Right lobe of liver (tissue), 6 donors: ENCODE data around the gene SNAP25. TPM values are rescaled to one million over a fixed set of nuclear protein-coding genes. Genes with fewer than 3 reads are reported as not detected.

Experiments
- ATAC-seq, 4 donors: fragments of 200-7000 bp; cut with Tn5 transposase; one replicate each; pipeline ENCODE4 v1.9.1; 2020; ENCODE audit warnings: mild to moderate bottlenecking in 4 of 4, moderate library complexity in 4 of 4
- DNase-seq, 3 donors: peaks; one replicate each; pipeline ENCODE4 v3.0.0-alpha.2; 2020
- H3K27ac ChIP-seq, 3 donors: fragments of 200-600 bp; one replicate each; pipeline ENCODE4 v1.8.0; 2022
- H3K27me3 ChIP-seq, 2 donors: fragments of 200-600 bp; one replicate each; pipeline ENCODE4 v1.8.0; 2022
- H3K36me3 ChIP-seq, 4 donors: fragments of 200-600 bp; sonication (generic) in 1 of 4; one replicate each; pipeline versions ENCODE4 v1.5.1 to v1.8.0; 2017 to 2022; ENCODE audit warnings: control low read depth in 1 of 4
- H3K4me1 ChIP-seq, 4 donors: fragments of 200-600 bp; sonication (generic) in 1 of 4; one replicate each; pipeline versions ENCODE4 v1.5.1 to v1.8.0; 2017 to 2022; ENCODE audit warnings: control low read depth in 1 of 4
- H3K4me3 ChIP-seq, 3 donors: fragments of 200-600 bp; one replicate each; pipeline ENCODE4 v1.8.0; 2022
- H3K9me3 ChIP-seq, 4 donors: fragments of 200-600 bp; sonication (generic) in 1 of 4; one replicate each; pipeline versions ENCODE4 v1.5.1 to v1.8.0; 2017 to 2022; ENCODE audit warnings: control low read depth in 1 of 4
- CTCF ChIP-seq, 4 donors: fragments of 200-600 bp in 3 of 4; fragments of 450-650 bp in 1 of 4; IDR thresholded peaks; one replicate each; pipeline versions ENCODE4 v1.5.1 to v1.8.0; 2016 to 2022; ENCODE audit warnings: antibody characterized with exemption in 4 of 4, mild to moderate bottlenecking in 2 of 4
- POLR2A ChIP-seq: fragments of 450-650 bp; IDR thresholded peaks from one replicate; pipeline ENCODE4 v1.6.1; 2017; ENCODE audit warnings: antibody characterized with exemption, mild to moderate bottlenecking
- WGBS: methylation state at CpG from one replicate; pipeline ENCODE4 v1.1.6; 2018; ENCODE audit warnings: low coverage, low lambda C conversion rate; ENCODE audit not compliant: insufficient coverage; ENCODE audit errors: missing lambda C conversion rate; 5-methylcytosine and 5-hydroxymethylcytosine counted together
- intact Hi-C, 2 donors: fragments of 100-400 bp; cut with DNase I; formaldehyde crosslinking; loops; one replicate each; pipeline versions ENCODE4 v1.11.2 to v1.14.1; 2022
- total RNA-seq, 6 experiments: library from RNA; depleted of rRNA in 2 of 6; stranded (reverse); fragments of >200 nt in 2 of 6; fragmentation: NEBNext Ultra II Directional in 3 of 6; extraction: Animal tissue kit (Norgen Biotek cat#: 25700) in 3 of 6; gene quantifications; one replicate each; pipeline versions ENCODE4 v1.1.0 to v1.2.4, GENCODE V29; 2016 to 2023
- donor health status: DM: no; HTN: yes; CAD: no.
- donor health status: DM: no; HTN: no; CAD: no.
- donor health status: DM: no; HTN: no; CAD: no.
- donor health status: DM: no; HTN: yes; CAD: no.
- donor health status: DM: no; HTN: yes; CAD: no.

Gene SNAP25
- total RNA-seq, 6 experiments from 2014 or later = 0.23 to 0.32 TPM; not detected in 4

- ATAC-seq (no peak), DNase-seq (no peak)
- Histone ChIP-seq H3K27me3 (no peaks in the 10 kb centered on the region), H3K27ac (no peak overlapping the region), H3K36me3 (no peaks in the 10 kb centered on the region), H3K4me1 (no peaks in the 10 kb centered on the region), H3K4me3 (no peak overlapping the region), H3K9me3 (no peaks in the 10 kb centered on the region)
- intact Hi-C loops = no loop called here
- TF ChIP-seq CTCF (IDR thresholded peaks at IDR 0.05) (no peak), POLR2A (no peak)
- 67% methylated on average over 2 of the region's 2 CpGs for WGBS
These were observed 9.7 kb downstream of the SNAP25 start for GRCh38 chr20:10228330-10228729.

- intact Hi-C loops = no loop called here
These were observed 12.7 kb downstream of the SNAP25 start for GRCh38 chr20:10231290-10231689.

GRCh38 chr20:10236540-10237533 lies 18.2 kb downstream of the SNAP25 start:
- Histone ChIP-seq H3K4me3 (no peak overlapping the region), H3K27me3 (no peaks in the 10 kb centered on the region), H3K9me3 (no peaks in the 10 kb centered on the region), H3K4me1 (no peaks in the 10 kb centered on the region), H3K27ac (no peak overlapping the region), H3K36me3 (no peaks in the 10 kb centered on the region)
- 40% methylated on average over 2 of the region's 10 CpGs for WGBS
- intact Hi-C loops = no loop called here
- ATAC-seq (no peak), DNase-seq (no peak)
- no peak for TF ChIP-seq POLR2A
- no peak for TF ChIP-seq CTCF (IDR thresholded peaks at IDR 0.05)

More at GRCh38 chr20:10231290-10231689, 12.7 kb downstream of the SNAP25 start:
- no peak for DNase-seq
- Histone ChIP-seq H3K9me3 (no peaks in the 10 kb centered on the region), H3K27ac (no peak overlapping the region), H3K4me1 (no peaks in the 10 kb centered on the region), H3K4me3 (no peak overlapping the region), H3K27me3 (no peaks in the 10 kb centered on the region), H3K36me3 (no peaks in the 10 kb centered on the region)
- no peak for ATAC-seq
- TF ChIP-seq POLR2A (no peak), CTCF (IDR thresholded peaks at IDR 0.05) (no peak)

GRCh38 chr20:10239954-10240353 lies 21.3 kb downstream of the SNAP25 start:
- DNase-seq = peak in 1 of 3 donors; percentile 28
- Histone ChIP-seq H3K9me3 (no peaks in the 10 kb centered on the region), H3K4me3 (no peak overlapping the region), H3K27ac (no peak overlapping the region), H3K27me3 (no peaks in the 10 kb centered on the region), H3K4me1 (no peaks in the 10 kb centered on the region), H3K36me3 (no peaks in the 10 kb centered on the region)
- TF ChIP-seq CTCF (IDR thresholded peaks at IDR 0.05) (no peak), POLR2A (no peak)
- intact Hi-C loops = no loop called here
- peak in 3 of 4 donors; percentile 37 to 53 (median 50) for ATAC-seq
- WGBS = 44% methylated on average over 2 of the region's 4 CpGs
